ENCODE measurements around the gene FGD3. TPM values are rescaled to one million over a fixed set of nuclear protein-coding genes. Genes with fewer than 3 reads are reported as not detected.

The FGD3 gene
- total and polyA plus RNA-seq, 4 donors: 6.1 to 45.9 (median 17.6) TPM

- TF ChIP-seq, protein P1, sequence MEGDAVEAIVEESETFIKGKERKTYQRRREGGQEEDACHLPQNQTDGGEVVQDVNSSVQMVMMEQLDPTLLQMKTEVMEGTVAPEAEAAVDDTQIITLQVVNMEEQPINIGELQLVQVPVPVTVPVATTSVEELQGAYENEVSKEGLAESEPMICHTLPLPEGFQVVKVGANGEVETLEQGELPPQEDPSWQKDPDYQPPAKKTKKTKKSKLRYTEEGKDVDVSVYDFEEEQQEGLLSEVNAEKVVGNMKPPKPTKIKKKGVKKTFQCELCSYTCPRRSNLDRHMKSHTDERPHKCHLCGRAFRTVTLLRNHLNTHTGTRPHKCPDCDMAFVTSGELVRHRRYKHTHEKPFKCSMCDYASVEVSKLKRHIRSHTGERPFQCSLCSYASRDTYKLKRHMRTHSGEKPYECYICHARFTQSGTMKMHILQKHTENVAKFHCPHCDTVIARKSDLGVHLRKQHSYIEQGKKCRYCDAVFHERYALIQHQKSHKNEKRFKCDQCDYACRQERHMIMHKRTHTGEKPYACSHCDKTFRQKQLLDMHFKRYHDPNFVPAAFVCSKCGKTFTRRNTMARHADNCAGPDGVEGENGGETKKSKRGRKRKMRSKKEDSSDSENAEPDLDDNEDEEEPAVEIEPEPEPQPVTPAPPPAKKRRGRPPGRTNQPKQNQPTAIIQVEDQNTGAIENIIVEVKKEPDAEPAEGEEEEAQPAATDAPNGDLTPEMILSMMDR (IDR thresholded peaks at IDR 0.05; ENCODE audit: control extremely low read depth, extremely low read depth): no peak
- Histone ChIP-seq H3K27ac (ENCODE audit: low read depth in 1 of 2, low read length in 1 of 2) (no peak overlapping the region), H3K27me3 (ENCODE audit: control insufficient read depth in 3 of 3, insufficient read depth in 3 of 3, low read length in 2 of 3) (no peaks in the 10 kb centered on the region), H3K4me1 (ENCODE audit: control insufficient read depth in 5 of 5, insufficient read depth in 5 of 5, low read length in 5 of 5) (peaks cover 0 to 6% (median 0%) of the 10 kb centered on the region in 5 donors), H3K9ac (ENCODE audit: insufficient read depth in 1 of 2, low read length in 2 of 2) (no peak overlapping the region), H3K9me3 (ENCODE audit: control insufficient read depth in 4 of 4, insufficient read depth in 3 of 4, low read length in 3 of 4) (no peaks in the 10 kb centered on the region), H3K4me3 (no peak overlapping the region), H3K36me3 (ENCODE audit: control insufficient read depth in 4 of 4, insufficient read depth in 4 of 4, low read length in 4 of 4) (no peaks in the 10 kb centered on the region)
- 72 to 81% methylated on average over 8 of the region's 8 CpGs for WGBS, 2 donors
- no peak for DNase-seq
- ATAC-seq (ENCODE audit: insufficient read depth, low FRiP score): no peak
Measured at GRCh38 chr9:93060746-93061259, 113.5 kb downstream of the FGD3 start.

GRCh38 chr9:93061260-93061751 is 114.0 kb downstream of the FGD3 start:
- WGBS, 2 donors: 87 to 89% methylated on average over 4 of the region's 4 CpGs
- Histone ChIP-seq H3K27me3 (ENCODE audit: control insufficient read depth in 3 of 3, insufficient read depth in 3 of 3, low read length in 2 of 3) (no peaks in the 10 kb centered on the region), H3K9me3 (ENCODE audit: control insufficient read depth in 4 of 4, insufficient read depth in 3 of 4, low read length in 3 of 4) (no peaks in the 10 kb centered on the region), H3K9ac (ENCODE audit: insufficient read depth in 1 of 2, low read length in 2 of 2) (no peak overlapping the region), H3K4me3 (no peak overlapping the region), H3K36me3 (ENCODE audit: control insufficient read depth in 4 of 4, insufficient read depth in 4 of 4, low read length in 4 of 4) (no peaks in the 10 kb centered on the region), H3K4me1 (ENCODE audit: control insufficient read depth in 5 of 5, insufficient read depth in 5 of 5, low read length in 5 of 5) (peaks cover 0 to 6% (median 0%) of the 10 kb centered on the region in 5 donors), H3K27ac (ENCODE audit: low read depth in 1 of 2, low read length in 1 of 2) (no peak overlapping the region)
- DNase-seq (no peak), ATAC-seq (ENCODE audit: insufficient read depth, low FRiP score) (no peak)
- TF ChIP-seq, protein P1 (IDR thresholded peaks at IDR 0.05; ENCODE audit: control extremely low read depth, extremely low read depth): no peak

- Histone ChIP-seq H3K27ac (ENCODE audit: low read depth in 1 of 2, low read length in 1 of 2) (no peak overlapping the region), H3K36me3 (ENCODE audit: control insufficient read depth in 4 of 4, insufficient read depth in 4 of 4, low read length in 4 of 4) (no peaks in the 10 kb centered on the region), H3K4me3 (no peak overlapping the region), H3K4me1 (ENCODE audit: control insufficient read depth in 5 of 5, insufficient read depth in 5 of 5, low read length in 5 of 5) (peaks cover 0 to 6% (median 0%) of the 10 kb centered on the region in 5 donors), H3K27me3 (ENCODE audit: control insufficient read depth in 3 of 3, insufficient read depth in 3 of 3, low read length in 2 of 3) (no peaks in the 10 kb centered on the region), H3K9me3 (ENCODE audit: control insufficient read depth in 4 of 4, insufficient read depth in 3 of 4, low read length in 3 of 4) (no peaks in the 10 kb centered on the region), H3K9ac (ENCODE audit: insufficient read depth in 1 of 2, low read length in 2 of 2) (no peak overlapping the region)
- DNase-seq (no peak), ATAC-seq (ENCODE audit: insufficient read depth, low FRiP score) (no peak)
- TF ChIP-seq, protein P1 (IDR thresholded peaks at IDR 0.05; ENCODE audit: control extremely low read depth, extremely low read depth): no peak
- WGBS, 2 donors: 74 to 85% methylated on average over 19 of the region's 19 CpGs
Measured at GRCh38 chr9:93061791-93062763, 114.8 kb downstream of the FGD3 start.

Measured in lung (tissue), 12 donors.